ENCODE results near the gene ADAD2.

The ADAD2 gene

DNA sequence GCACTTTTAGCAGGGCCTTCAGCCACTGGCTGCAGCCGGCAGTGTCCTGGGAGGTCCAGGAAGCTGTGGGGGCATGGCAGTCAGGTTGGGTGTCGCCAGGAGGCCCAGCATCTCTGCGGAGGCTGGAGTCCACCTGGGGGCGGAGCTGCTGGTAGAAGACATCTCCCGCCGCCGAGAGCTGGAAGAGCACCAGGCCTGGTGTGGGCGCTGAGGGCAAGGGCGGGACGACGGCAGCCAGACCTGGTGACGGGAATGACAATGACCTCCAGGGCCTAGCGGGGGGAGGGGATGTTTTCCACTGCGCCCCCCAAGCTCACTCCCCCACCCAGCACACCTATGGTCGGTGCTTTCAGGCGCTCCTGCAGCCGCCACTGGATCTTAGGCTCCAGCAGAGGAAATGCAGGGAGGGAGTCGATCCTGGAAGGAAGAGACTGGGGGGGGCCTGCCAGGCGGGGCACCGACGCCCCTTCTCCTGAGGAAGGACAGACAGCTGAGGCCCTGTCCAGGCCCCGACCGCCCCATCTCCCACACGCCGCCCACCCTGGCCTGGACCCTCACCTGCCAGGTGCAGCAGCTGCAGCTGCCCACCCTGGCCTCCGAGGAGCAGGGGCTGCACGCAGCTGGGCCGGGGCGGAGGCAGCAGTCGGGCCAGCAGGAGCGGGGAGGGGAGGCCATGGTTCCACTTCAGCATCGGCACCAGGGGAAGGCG is 11.2 kb upstream of the ADAD2 start:
- no peak for TF ChIP-seq POLR2AphosphoS5 (IDR thresholded peaks at IDR 0.05; ENCODE audit: low read depth, low read length)
- no peak for TF ChIP-seq FOXP2 (optimal IDR thresholded peaks at IDR 0.05; ENCODE audit: borderline replicate concordance, extremely low read depth, extremely low read length, insufficient read depth)
- no peak for TF ChIP-seq SIN3A (IDR thresholded peaks at IDR 0.05; ENCODE audit: borderline replicate concordance, insufficient read depth, low read length)
- no peak for TF ChIP-seq TAF1 (IDR thresholded peaks at IDR 0.05; ENCODE audit: borderline replicate concordance, insufficient read depth, low read length)
- TF ChIP-seq, protein P1, sequence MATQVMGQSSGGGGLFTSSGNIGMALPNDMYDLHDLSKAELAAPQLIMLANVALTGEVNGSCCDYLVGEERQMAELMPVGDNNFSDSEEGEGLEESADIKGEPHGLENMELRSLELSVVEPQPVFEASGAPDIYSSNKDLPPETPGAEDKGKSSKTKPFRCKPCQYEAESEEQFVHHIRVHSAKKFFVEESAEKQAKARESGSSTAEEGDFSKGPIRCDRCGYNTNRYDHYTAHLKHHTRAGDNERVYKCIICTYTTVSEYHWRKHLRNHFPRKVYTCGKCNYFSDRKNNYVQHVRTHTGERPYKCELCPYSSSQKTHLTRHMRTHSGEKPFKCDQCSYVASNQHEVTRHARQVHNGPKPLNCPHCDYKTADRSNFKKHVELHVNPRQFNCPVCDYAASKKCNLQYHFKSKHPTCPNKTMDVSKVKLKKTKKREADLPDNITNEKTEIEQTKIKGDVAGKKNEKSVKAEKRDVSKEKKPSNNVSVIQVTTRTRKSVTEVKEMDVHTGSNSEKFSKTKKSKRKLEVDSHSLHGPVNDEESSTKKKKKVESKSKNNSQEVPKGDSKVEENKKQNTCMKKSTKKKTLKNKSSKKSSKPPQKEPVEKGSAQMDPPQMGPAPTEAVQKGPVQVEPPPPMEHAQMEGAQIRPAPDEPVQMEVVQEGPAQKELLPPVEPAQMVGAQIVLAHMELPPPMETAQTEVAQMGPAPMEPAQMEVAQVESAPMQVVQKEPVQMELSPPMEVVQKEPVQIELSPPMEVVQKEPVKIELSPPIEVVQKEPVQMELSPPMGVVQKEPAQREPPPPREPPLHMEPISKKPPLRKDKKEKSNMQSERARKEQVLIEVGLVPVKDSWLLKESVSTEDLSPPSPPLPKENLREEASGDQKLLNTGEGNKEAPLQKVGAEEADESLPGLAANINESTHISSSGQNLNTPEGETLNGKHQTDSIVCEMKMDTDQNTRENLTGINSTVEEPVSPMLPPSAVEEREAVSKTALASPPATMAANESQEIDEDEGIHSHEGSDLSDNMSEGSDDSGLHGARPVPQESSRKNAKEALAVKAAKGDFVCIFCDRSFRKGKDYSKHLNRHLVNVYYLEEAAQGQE (IDR thresholded peaks at IDR 0.05; ENCODE audit: insufficient read depth in 1 of 2, low read depth in 2 of 2, low read length in 2 of 2) = no peak

DNA sequence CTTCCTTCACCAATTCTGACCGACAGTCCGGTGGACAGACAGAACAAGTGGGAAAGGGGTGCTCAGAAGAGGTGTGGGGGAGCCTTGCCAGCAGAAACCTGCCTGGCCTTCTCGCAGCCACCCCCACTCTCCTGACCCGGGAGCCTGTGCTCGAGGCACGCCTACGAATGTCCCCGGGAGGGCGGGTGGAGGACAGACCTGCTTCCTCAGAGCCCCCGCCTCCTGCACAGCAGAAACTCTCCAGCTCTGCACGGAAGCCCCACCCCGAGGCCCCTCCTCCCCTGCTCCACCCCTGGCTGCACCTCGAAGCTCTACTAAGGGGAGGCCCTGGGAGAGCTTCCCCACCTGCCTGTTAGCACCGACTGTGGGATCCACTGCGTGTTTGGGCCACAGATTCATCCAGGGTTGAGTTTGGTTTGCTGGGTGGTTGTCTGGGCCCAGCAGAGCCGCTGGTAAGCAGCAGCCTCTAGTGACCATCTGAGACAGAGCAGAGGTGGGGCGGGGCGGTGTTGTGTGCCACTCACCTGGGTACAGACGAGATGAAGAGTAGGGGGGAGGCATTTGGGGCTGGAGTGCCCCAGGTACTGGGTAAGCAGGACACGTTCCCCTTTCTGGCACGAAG is 10.3 kb upstream of the ADAD2 start:
- TF ChIP-seq FOXP2 (optimal IDR thresholded peaks at IDR 0.05; ENCODE audit: borderline replicate concordance, extremely low read depth, extremely low read length, insufficient read depth) (no peak), SIN3A (IDR thresholded peaks at IDR 0.05; ENCODE audit: borderline replicate concordance, insufficient read depth, low read length) (no peak), POLR2AphosphoS5 (IDR thresholded peaks at IDR 0.05; ENCODE audit: low read depth, low read length) (no peak), TAF1 (IDR thresholded peaks at IDR 0.05; ENCODE audit: borderline replicate concordance, insufficient read depth, low read length) (no peak)
- TF ChIP-seq, protein P1 (IDR thresholded peaks at IDR 0.05; ENCODE audit: insufficient read depth in 1 of 2, low read depth in 2 of 2, low read length in 2 of 2) = no peak

DNA sequence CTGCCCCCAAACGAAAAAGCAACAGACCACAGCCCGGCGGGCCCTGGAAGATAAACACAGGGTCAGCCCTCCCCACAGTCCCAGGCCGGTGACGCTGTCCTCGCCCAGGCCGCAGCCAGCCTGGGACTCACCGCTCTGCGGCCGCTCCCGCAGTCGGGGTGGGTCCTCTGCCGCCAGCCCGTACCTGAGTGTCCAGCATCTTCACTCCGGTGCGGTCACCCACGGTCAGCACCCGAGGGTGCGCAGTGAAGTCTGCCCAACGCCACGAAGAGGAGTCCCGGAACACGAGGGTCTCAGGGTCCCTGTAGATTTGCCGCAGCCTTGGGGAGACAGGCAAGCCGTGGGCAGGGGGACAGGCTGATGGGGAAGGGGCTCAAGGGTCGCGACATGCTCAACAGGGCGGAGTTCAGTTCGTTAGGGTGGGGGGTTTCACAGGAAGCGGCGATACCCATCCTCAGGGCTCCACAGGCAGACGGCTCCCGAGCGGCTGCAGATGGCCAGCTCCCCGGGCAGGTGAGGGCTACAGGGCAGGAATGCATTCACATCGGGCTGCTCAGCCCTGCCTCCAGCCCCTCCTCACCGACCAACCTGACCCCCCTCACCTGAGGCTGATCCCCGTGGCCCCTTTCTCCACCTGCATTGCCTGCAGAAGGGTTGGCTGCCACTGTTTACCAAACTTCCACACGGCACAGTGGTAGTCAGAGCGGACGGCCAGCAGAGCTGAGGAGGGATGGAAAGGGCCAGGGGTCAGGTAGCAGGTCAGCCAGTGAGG is 9.6 kb upstream of the ADAD2 start:
- TF ChIP-seq FOXP2 (optimal IDR thresholded peaks at IDR 0.05; ENCODE audit: borderline replicate concordance, extremely low read depth, extremely low read length, insufficient read depth) (no peak), TAF1 (IDR thresholded peaks at IDR 0.05; ENCODE audit: borderline replicate concordance, insufficient read depth, low read length) (no peak), SIN3A (IDR thresholded peaks at IDR 0.05; ENCODE audit: borderline replicate concordance, insufficient read depth, low read length) (no peak), POLR2AphosphoS5 (IDR thresholded peaks at IDR 0.05; ENCODE audit: low read depth, low read length) (no peak)
- TF ChIP-seq, protein P1 (IDR thresholded peaks at IDR 0.05; ENCODE audit: insufficient read depth in 1 of 2, low read depth in 2 of 2, low read length in 2 of 2) = no peak

DNA sequence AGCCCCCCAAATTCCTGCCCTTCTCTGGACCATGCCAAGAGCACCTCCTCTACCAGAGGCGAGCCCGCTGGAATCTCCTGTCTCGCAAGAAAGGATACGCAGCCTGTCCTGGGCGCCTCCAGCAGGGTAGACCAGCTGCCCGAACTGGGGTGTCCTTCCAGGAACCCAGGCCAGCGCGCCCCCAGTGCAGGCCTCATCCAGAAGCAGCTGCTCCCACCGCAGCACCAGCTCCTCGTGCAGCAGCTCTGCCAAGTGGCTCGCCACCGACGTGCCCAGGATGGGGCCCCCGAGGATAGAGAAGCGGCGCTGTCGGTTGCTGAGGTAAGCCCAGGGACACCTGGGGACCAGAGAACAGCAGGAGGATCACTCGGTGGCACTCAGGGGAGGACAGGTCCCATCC is 8.9 kb upstream of the ADAD2 start:
- TF ChIP-seq, protein P1 (IDR thresholded peaks at IDR 0.05; ENCODE audit: insufficient read depth in 1 of 2, low read depth in 2 of 2, low read length in 2 of 2) = no peak
- TF ChIP-seq FOXP2 (optimal IDR thresholded peaks at IDR 0.05; ENCODE audit: borderline replicate concordance, extremely low read depth, extremely low read length, insufficient read depth) (no peak), SIN3A (IDR thresholded peaks at IDR 0.05; ENCODE audit: borderline replicate concordance, insufficient read depth, low read length) (no peak), POLR2AphosphoS5 (IDR thresholded peaks at IDR 0.05; ENCODE audit: low read depth, low read length) (no peak), TAF1 (IDR thresholded peaks at IDR 0.05; ENCODE audit: borderline replicate concordance, insufficient read depth, low read length) (no peak)

Data from PFSK-1 (cell line).